ENCODE results near the gene PAN2. TPM values are rescaled to one million over a fixed set of nuclear protein-coding genes. Genes with fewer than 3 reads are reported as not detected.
"Not testable (repeated sequence)": the region's sequence is repeated elsewhere in the genome, so short reads cannot be mapped to it uniquely, and the experiment has no call there.

The PAN2 gene
- total RNA-seq, 1 donor from 2014 or later, result 49.3 TPM

- DNase-seq (ENCODE audit: low read depth), result no peak
Measured at GRCh38 chr12:56307221-56307965, 26.4 kb downstream of the PAN2 start.

GRCh38 chr12:56304872-56305590 is 28.8 kb downstream of the PAN2 start:
- no peak for DNase-seq (ENCODE audit: low read depth)

GRCh38 chr12:56304276-56304675 is 29.5 kb downstream of the PAN2 start:
- DNase-seq (ENCODE audit: low read depth), result no peak

- DNase-seq (ENCODE audit: low read depth), result no peak
Measured at GRCh38 chr12:56300644-56301464, 32.9 kb downstream of the PAN2 start.

GRCh38 chr12:56299853-56300643 is 33.8 kb downstream of the PAN2 start, which contains the start of gene CS:
TSS of gene CS (minus strand) at chr12:56300330. CDS start at chr12:56300201, 129 bp downstream.
- DNase-seq (ENCODE audit: low read depth), result peak; percentile 99

- no peak for DNase-seq (ENCODE audit: low read depth)
Measured at GRCh38 chr12:56299308-56299852, 34.4 kb downstream of the PAN2 start.

- DNase-seq (ENCODE audit: low read depth), result no peak
Measured at GRCh38 chr12:56298828-56299227, 35.0 kb downstream of the PAN2 start.

- no peak for DNase-seq (ENCODE audit: low read depth)
Measured at GRCh38 chr12:56297400-56297799, 36.4 kb downstream of the PAN2 start.

- DNase-seq (ENCODE audit: low read depth), result no peak
Measured at GRCh38 chr12:56296295-56296694, 37.5 kb downstream of the PAN2 start.

GRCh38 chr12:56293795-56294194 is 40.0 kb downstream of the PAN2 start:
- DNase-seq (ENCODE audit: low read depth), result no peak

- DNase-seq (ENCODE audit: low read depth), result no peak
Measured at GRCh38 chr12:56288705-56289387, 45.0 kb downstream of the PAN2 start.

GRCh38 chr12:56286044-56286830 is 47.6 kb downstream of the PAN2 start:
- DNase-seq (ENCODE audit: low read depth), result no peak

GRCh38 chr12:56284263-56284662 is 49.5 kb downstream of the PAN2 start:
- DNase-seq (ENCODE audit: low read depth), result not testable (repeated sequence)

GRCh38 chr12:56282579-56282978 is 51.2 kb downstream of the PAN2 start:
- no peak for DNase-seq (ENCODE audit: low read depth)

GRCh38 chr12:56282030-56282429 is 51.8 kb downstream of the PAN2 start:
- DNase-seq (ENCODE audit: low read depth), result no peak

GRCh38 chr12:56280849-56281248 is 53.0 kb downstream of the PAN2 start:
- no peak for DNase-seq (ENCODE audit: low read depth)

- DNase-seq (ENCODE audit: low read depth), result no peak
Measured at GRCh38 chr12:56278905-56279304, 54.9 kb downstream of the PAN2 start.

- no peak for DNase-seq (ENCODE audit: low read depth)
Measured at GRCh38 chr12:56274299-56274698, 59.5 kb downstream of the PAN2 start.

- not testable (repeated sequence) for DNase-seq (ENCODE audit: low read depth)
Measured at GRCh38 chr12:56272468-56272867, 61.3 kb downstream of the PAN2 start.
